ENCODE measurements around the gene CIAO1.
"Not testable (repeated sequence)": the region's sequence is repeated elsewhere in the genome, so short reads cannot be mapped to it uniquely, and the experiment has no call there.

The CIAO1 gene

DNA sequence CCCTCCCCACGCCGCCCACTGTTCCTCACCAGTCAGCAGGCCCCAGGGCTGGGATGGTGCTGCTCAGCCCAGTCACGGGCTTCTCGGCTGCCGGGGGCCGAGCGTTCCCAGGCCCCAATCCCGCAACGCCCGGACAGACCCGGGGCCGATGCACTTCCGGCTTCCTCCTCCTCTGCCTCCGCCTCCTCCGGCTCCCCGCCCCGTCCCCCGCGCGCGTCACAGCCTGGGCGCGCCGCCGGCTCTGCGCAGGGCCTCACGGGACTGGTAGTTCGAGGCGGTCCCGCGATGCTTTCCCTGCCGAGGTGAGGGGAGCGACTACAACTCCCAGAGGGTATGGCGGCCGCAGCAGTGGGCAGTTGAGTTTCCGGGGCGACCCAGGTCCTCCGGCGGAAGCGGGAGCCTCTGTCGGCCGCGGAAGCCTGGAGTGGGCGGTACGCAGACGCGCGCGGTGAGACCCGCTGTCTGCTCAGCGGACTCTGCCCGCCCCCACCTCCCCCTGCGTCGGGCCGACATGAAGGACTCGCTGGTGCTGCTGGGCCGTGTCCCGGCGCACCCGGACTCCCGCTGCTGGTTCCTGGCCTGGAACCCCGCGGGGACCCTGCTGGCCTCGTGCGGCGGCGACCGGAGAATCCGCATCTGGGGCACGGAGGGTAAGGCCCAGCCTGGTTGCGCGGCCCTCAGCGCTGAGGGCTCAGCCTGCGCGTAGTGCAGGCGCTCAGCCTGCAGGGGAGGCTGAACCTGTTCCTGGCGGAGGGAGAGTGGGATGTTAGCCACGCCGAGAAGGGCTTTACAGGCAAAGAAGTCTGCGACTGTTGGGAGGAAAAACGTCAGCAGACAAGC is at the start of gene CIAO1, which contains the start of gene TMEM127:
Gene CIAO1, plus strand, starts transcription at position 386 of the 840 bp plus-strand sequence. Its CDS starts 126 bp downstream, at position 512.
Gene TMEM127, minus strand, starts transcription at position 158 of the 840 bp plus-strand sequence. CDS start 616 bp downstream, outside the sequence.
- DNase-seq, result peak; percentile 94

DNA sequence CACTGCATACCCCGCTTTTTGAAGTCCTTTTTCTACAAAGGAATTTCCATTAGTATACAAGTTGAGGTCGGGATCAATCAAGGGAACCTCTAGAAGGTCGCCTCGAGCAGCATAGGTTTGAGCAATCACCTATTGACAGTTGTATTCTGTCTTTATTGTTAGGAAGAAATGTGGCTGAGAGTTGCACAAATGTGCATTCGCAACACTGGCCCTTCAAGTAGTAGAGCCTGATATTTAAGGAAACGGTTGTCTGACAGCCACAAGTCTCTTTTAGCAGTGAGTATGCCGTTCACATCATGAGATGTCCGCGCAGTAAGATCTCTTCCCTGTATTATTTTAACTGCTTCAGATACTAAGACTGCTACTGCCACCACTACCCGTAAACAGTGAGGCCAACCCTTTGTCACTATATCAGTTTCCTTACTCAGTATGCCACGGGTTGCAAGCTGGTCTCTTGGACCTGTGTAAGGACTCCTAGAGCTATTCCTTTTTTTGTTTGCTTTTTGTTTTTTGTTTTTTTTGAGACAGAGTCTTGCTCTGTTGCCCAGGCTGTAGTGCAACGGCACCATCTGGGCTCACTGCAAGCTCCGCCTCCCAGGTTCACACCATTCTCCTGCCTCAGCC is 47.4 kb upstream of the CIAO1 start:
- no peak for DNase-seq

DNA sequence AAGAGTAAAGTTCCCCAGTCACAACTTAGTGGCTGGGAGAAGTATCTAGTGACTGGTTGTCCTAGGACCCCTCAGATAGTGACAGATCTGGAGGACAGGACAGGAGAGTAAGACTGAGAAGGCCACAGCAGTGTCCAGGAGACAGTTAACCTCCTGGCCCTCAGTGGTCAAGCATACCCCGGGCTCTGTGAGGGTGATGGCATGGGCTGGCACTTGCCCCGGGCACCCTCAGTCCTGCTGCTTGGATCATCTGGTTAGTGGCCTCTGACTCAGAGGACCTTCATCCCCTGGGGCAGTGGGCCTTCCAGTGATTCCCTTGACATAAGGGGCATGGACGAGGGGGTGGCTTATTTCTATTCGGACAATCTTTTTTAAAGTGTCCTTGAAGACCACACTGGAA is 46.1 kb upstream of the CIAO1 start:
- DNase-seq, result not testable (repeated sequence)

DNA sequence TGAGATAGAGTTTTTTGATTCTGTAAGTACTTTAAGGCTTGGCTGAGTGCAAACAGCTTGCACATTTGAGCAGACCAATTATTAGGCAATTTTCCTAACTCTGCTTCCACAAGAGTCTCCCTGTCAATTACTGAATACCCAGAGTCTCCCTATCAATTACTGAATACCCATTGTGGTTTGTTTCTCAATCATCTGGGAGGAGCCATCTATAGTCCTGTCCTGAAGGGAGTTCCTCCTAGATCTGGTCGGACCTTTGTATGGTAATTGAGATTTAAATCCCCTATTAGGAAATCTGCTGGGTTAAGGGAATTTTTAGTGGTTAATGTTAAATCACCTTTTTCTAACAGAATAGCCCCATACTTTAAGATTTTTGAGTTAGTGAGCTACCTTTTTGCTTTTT is 44.9 kb upstream of the CIAO1 start:
- DNase-seq, result peak; percentile 60

DNA sequence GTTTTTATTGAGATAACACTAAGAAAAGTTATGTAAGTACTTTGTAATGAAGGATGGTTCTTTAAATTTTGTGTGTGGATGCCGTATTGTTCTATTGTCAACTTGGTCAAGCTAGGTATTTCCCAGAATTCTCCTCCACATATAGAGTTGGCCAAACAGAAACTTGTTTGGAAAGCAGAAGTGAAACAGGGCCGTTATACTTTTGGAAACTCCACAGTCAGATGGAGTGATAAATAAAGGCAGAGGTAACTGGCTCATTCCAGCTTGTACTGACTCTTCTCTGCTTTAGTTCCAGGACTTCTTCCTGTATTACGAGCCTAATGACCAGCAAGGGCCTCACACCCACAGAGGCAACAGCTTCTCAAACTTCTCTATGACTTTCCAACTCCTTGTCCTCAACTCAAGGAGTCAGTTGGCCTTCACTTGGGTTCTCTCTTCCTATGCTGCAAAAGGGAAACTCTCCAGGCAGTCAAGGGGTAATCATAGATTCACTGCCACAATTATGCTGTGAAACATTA is 41.0 kb upstream of the CIAO1 start:
- DNase-seq, result peak; percentile 71

DNA sequence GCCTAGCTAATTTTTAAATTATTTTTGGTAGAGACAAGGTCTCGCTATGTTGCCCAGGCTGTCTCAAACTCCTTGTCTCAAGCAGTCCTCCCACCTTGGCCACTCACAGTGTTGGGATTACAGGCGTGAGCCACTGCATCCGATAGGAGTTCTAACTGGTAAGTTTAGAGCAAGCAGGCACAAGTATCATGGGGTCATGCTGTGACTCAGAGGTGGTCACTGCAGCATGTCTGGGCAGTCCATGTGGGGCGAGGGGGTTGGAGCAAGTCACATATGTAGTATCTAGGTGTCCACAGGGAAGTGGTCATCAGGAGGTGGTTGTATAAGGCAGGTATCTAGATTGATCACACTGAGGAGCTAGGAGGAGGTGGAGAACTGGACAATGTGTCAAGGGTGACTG is 34.7 kb upstream of the CIAO1 start:
- no peak for DNase-seq

DNA sequence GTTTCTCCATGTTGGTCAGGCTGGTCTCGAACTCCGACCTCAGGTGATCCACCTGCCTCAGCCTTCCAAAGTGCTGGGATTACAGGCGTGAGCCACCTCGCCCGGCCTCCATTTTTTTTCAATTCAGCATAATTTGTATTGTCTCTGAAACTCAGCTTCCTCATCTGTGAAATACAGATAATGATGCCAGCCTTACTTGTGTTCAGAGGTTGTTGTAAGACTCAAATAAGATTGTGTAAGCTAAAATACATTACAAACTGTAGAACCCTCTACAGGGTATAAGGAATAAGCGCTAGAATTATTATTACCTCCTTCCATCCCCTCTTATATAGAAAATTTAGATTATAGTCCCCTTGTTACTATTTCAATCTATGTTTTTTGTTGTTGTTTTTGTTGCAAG is 32.6 kb upstream of the CIAO1 start:
- no peak for DNase-seq

DNA sequence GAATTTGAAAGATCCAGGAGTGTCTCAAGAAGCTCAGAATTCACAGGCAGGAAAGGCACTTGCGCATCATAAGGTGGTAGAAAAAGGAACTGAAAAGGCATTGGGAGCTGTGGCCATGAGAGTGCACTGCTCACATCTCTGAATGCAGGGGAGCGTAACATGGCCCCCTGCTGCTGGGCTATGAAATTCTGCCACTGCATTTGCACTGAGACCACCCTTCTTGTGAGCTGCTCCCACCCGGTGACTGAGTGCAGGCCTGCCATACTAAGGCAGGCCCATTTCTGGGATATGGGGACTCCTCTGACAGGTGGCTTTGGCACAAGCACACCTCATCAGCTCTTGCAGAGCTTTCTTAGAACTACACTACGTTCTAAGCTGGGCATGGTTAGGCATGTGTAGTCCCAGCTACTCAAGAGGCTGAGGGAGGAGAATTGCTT is 32.1 kb upstream of the CIAO1 start:
- no peak for DNase-seq

DNA sequence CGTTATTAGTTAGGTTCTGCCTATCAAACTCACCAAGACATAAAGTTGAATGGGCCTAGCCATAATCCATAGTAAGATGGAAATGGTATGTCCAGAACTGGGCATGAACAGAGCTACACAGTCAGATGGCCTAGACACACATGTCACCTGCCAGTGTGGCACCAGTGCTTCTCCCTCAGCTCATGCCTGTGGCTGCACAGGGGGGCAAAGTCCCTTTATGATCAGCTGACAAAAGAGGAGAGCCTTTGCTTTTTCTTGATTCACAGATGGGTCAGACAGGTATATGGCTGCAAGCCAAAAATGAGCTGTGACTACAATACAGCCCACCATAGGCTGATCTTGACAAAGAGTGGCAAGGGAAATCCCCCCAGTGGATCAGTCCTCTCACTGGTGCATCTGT is 29.1 kb upstream of the CIAO1 start:
- no peak for DNase-seq

DNA sequence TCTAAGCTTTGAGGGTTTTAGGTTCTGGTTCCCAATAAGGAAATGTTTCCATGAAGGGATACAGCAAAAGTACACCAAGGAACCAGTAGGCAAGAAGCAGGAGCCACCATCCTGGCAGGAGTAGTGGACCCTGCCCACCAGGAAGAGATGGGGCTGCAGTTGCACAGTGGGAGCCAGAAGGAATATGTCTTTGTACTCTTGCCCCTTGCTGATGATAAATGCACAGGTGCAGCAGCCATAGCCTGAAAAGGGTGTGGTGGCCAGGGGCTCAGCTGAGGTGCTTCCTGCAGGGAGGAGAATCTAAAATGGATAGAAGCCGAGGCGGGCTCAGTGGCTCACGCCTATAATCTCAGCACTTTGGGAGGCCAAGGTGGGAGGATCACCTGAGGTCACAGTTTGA is 27.8 kb upstream of the CIAO1 start:
- no peak for DNase-seq

DNA sequence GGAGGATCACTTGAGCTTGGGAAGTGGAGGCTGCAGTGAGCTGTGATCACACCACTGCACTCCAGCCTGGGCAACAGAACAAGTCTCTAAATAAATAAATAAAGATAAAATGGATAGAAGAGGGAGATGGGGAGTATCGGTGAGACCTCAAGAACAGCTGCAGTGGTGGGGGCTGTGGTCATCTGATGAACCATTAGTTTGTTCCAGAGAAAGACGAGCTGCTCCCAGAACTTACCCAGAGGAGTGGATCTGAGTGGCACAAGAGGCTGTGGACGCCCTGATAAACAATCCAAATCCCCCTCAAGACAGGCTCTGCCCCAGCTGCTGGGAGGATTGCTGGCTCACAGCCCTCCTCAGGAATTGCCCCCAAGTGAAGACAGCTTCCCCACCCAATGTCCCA is 26.9 kb upstream of the CIAO1 start:
- DNase-seq, result no peak

DNA sequence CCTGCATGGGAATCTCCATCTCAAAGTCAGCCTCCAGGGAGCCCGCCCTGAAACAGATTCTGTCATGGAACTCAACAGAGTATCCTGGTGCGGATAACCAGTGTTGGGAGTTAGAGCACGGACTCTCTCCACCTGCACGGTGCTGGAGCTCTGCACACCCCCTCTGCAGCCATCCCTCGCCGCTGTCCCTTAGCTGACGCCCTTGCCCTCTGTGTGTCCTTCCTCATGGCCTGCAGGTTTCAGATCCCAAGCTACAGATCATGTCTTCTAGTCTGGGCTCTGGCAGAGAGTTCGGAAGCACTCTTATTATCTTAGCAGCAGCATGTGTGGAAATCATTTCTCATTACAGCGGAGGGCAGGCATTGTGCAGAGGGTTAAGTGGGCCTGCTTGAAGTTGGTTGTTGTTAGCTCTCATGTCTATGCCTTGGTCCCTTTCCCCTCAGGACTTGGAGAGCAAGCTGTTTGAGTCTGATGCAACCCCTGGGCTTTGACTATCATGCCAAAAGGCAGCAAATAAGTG is 26.2 kb upstream of the CIAO1 start:
- DNase-seq, result no peak

DNA sequence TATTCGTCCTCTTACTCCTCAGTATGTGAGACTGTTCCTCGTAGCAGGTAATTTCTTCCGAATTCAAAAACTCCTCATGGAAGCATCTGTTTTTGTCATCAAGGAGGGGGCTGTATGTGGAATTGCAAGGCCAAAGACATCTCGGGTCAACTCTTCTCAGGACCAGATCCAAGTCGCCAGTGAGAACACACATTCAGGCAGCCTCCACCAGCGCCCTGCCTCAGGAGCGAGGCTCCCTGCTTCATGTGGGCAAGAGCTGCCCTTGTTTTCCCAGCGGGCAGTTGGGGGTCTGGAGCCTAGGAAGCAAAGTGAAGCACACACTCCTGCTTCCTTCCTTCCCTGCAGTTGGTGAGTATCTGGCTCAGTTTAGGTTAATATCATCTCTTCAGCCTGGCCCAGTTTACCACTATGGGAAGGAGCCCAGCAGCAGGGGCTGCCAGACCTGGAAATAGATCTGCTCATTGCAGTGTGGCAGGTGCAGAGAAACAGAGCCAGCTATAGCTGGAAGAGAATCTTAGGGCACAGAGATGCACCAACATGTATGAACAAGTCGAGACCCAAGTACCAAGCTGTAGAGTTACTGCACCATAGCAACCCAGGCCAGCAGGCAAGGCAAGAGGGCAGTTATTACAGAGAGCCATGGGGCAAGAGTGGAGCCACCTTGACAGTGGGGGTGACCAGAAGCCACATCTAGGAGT is 25.5 kb upstream of the CIAO1 start:
- no peak for DNase-seq

DNA sequence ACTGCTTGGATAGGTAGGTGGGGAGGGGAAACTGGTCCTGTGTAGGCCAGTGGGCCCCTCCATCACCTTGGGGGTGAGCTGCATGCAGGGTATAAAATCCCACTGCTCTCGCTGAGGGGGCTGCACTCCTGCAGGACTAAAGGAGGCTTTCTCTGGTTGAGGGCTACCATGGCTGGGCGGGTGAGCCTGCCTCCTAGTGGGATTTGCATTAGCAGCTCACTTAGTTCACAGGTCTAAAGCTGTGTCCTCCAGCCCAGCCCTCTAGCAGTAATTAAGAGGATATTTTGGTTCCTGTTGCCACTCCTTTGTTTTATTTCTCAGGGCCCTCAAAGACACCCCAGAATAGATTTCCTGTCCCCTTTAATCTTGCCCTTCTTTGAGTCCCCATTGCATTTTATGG is 24.8 kb upstream of the CIAO1 start:
- no peak for DNase-seq

DNA sequence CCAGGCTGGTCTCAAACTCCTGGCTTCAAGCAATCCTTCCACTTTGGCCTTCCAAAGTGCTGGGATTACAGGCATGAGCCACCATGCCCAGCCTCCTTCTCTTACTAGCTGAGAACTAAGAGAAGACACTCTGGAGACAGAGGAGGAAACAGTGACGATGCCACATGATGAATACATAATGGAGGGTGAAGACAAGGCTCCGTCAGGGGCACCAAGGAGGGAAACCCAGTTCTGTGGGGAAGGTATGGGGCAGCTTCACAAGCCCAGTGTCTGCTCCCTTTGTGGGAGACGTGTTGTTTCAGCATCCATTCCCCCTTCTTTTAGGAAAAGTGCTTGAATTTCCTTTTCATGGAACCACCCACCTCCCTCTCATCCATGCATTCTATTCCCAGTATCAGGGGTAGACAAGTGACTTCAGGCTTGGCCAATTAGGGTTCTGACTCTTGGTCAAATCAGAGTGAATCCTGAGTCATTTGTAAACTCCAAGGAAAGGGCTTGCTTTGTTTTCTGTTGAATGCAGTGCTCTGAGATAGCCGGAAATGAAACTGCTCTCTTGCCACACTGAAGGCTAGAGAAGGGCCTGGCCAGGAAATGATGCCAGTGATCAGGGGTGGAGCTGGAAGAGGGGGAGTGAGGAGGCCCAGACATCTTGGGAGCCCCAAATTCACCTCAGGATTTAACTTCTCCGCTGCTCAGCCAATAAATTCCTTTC is 24.0 kb upstream of the CIAO1 start:
- peak; percentile 71 for DNase-seq

DNA sequence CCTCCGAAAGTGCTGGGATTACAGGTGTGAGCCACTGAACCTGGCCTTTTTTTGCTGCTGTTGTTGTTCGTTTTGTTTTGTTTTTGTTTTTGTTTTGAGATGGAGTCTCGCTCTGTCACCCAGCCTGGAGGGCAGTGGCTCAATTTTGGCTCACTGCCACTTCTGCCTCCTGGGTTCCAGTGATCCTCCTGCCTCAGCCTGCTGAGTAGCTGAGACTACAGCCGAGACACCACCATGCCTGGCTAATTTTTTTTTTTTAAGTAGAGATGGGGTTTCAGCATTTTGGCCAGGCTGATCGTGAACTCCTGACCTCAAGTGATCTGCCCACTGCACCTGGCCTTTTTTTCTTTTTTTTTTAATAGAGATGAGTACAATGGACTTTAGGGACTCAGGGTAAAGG is 22.2 kb upstream of the CIAO1 start:
- no peak for DNase-seq

DNA sequence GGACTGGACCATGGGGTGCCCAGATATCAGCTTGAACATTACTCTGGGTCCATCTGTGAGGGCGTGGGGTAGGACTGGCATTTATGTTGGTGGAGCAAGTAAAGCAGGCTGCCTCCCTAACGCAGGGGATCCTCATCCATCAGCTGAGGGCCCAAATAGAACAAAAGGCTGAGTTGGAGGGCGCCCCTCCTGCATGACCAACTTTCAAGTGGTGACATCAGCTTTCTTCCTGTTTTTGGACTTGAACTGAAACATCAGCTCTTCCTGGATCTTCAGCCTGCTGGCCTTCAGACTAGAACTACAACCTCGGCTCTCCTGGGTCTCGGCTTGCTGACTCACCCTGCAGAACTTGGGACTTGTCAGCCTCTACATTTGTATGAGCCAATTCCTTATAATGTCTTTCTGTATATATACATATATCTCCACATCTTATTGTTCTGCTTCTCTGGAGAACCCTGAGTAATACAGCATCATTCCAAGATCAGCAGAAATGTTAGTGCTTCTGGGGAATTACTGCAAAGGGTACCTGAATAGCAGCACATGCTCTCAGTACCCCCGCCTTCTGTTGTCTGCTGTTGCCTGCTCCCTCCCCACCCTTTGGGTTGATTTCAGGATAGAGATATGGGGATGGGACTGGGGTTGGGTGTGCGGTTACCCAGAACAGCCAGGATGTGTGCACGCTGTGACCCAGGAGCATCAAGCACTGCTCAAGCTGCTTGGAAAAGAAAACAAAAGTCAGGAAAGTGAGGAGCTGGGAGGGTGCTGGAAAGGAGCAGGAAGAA is 20.2 kb upstream of the CIAO1 start:
- DNase-seq, result no peak

DNA sequence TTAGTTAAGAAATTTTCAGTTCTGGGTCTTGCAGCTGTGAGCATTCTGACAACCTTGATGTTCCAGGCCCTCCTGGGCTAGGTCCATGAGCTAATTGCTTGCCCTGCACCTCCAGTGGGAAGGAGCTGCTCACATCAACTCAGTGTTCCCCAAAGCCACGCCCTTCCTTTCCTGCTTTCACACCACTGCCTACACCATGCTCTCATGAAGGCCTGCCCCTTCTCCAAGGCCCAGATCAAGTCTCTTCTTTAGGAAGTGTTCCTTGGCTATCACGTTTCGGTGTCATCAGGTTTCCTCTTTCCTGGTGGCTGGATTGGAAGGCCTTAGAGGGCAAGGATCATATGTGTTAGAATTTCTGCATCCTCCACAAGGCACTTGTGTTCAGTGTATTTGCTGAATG is 19.0 kb upstream of the CIAO1 start:
- DNase-seq, result no peak

DNA sequence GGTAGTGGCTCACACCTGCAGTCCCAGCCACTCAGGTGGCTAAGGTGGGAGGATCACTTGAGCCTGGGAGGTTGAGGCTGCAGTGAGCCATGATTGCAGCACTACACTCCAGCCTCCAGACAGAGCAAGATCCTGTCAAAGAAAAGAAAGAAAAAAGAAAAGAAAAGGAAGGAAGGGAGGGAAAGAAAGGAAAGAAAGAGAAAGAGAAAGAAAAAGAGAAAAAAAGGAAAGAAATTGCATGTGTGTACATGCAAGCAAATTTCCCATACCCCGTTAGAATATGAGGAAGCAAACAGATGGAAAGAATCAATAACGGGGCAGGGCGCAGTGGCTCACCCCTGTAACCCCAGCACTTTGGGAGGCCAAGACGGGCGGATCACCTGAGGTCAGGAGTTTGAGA is 18.1 kb upstream of the CIAO1 start:
- no peak for DNase-seq

DNA sequence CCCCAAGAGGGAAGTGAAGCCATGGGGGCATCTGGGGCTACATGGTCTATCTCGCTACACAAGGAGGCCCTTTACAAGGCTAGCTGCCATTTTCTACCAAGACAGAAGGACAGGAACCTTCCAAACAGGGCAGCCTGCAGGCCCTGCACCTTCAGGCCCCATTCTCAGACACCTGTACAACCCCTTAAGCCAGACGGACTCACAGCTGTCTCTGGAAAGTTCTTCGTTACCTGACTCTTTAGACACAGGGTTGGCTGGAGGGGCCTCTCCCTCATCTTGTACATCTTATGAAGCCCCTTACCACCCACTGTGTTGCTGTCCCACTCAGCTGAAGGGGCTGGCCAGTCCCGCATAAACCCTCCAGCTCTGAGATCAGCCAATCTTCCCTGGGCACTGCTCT is 17.4 kb upstream of the CIAO1 start:
- DNase-seq, result no peak

DNA sequence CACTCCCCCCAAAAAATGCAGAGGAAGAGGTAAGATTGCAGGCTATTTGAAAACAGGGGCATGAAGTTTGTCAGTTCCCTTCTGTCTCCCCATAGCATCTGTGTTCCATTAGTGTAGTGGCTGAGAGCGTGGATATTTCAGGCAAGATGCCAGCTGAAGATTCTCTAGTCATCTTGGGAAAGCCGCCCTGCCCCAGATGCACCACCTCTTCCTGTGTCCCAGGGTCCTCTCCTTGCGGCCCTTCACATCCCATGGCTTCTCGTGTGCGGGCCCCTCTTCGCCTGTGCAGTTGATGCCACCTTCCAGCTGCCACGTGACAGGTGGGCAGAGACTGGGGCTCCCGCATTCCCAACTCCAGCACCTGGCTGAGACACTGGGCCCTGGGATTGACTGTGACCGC is 16.4 kb upstream of the CIAO1 start:
- no peak for DNase-seq

DNA sequence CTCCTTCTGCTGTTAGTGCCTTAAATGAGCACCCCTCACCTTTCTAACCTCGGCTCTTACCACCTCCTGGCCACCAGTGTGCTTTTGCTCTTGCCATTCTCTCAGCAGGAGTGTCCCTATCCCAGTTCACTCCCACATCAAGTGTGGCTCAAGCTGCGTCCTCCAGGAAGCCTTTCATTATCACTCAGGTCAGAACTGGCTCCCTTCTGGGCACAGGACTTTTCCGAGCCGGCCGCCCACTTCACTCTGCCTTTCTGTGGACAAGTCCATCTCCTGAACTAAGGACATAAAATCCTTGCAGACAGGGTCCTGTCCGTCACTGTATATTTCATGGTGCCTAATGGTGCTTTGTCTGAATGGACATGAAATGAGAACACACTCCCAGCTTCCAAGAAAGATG is 15.8 kb upstream of the CIAO1 start:
- no peak for DNase-seq
